NT2/D1 (cell line): ENCODE measurements around the gene PHF2.

Source experiments
- DNase-seq: peaks from one replicate; pipeline ENCODE4 v3.0.0-alpha.2; 2011; ENCODE audit warnings: low read depth, low spot score
- H3K27me3 ChIP-seq: 2 replicates; pipeline ENCODE4 v1.6.0; 2011; ENCODE audit warnings: mild to moderate bottlenecking; ENCODE audit not compliant: insufficient read length, insufficient read depth
- H3K36me3 ChIP-seq: 2 replicates; pipeline ENCODE4 v1.6.1; 2011; ENCODE audit warnings: mild to moderate bottlenecking, low read length, mixed read lengths; ENCODE audit not compliant: insufficient read depth, insufficient read length
- H3K4me1 ChIP-seq: 2 replicates; pipeline ENCODE4 v1.5.1; 2011; ENCODE audit not compliant: insufficient read depth, insufficient read length
- H3K4me3 ChIP-seq: 2 replicates; pipeline ENCODE4 v1.5.1; 2011; ENCODE audit warnings: low read depth; ENCODE audit not compliant: insufficient read length
- H3K9ac ChIP-seq: 2 replicates; pipeline ENCODE4 v1.6.0; 2011; ENCODE audit warnings: low read depth; ENCODE audit not compliant: insufficient read length
- H3K9me3 ChIP-seq: 2 replicates; pipeline ENCODE4 v1.5.1; 2011; ENCODE audit warnings: mild to moderate bottlenecking, low read length; ENCODE audit not compliant: insufficient read depth
- SUZ12 ChIP-seq: IDR thresholded peaks from 2 replicates; pipeline ENCODE4 v1.6.1; 2011; ENCODE audit not compliant: insufficient read length, insufficient read depth; ENCODE audit errors: extremely low read depth
- YY1 ChIP-seq: IDR thresholded peaks from 2 replicates; pipeline ENCODE4 v1.6.1; 2011; ENCODE audit not compliant: insufficient read length, insufficient read depth
- ZNF274 ChIP-seq: IDR thresholded peaks from 2 replicates; pipeline ENCODE4 v1.6.1; 2011; ENCODE audit warnings: mild to moderate bottlenecking, low read depth, low read length

PHF2 gene

DNA sequence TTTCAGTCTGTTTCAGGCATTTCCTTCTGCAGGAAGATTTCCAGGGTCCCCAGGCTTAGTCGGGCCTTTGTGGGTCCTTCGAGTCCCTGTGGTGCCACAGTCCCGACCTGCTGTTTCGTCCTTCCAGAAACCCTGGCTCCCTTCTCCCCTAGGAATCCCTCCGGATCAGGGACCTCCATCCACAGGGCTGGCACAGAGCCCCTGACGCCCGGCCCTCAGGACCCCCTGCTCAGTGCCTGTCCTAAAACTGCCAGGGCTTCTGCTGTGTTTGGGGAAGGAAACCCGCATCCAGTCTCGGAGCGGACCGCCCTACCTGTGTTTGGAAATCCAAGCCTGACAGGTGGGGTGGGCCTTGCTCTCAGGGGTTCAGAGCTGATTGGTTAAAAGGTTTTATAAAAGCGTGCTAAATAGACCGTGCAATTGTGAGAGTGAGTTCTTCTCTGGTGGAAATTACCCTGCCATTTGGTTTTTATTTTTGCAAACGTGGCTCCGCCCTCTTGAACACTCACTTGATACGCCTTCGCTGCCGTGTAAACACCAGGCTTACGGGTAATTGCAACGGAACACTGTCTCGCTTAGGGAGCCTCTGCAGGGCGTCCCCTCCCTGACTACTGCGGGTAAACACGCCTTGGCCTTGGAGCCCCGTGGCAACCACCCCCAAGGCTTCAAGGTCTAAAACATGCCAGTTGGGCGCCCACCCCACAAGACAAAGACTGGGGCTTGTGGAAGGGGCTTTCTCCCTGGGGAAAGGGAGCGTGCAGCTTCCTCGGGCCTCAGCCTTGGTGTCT lies 121.2 kb downstream of the PHF2 start:
- no peak for TF ChIP-seq YY1
- TF ChIP-seq SUZ12 = no peak
- no peak for TF ChIP-seq ZNF274
- Histone ChIP-seq H3K27me3 (no peaks in the 10 kb centered on the region), H3K9ac (no peak overlapping the region), H3K4me3 (no peak overlapping the region), H3K4me1 (no peaks in the 10 kb centered on the region), H3K9me3 (peaks cover 33% of the 10 kb centered on the region), H3K36me3 (no peaks in the 10 kb centered on the region)
- no peak for DNase-seq

- TF ChIP-seq ZNF274 (no peak), SUZ12 (no peak), YY1 (no peak)
These were observed 121.9 kb downstream of the PHF2 start for GRCh38 chr9:93698140-93698908.

GRCh38 chr9:93699650-93700049 lies 123.3 kb downstream of the PHF2 start:
- Histone ChIP-seq H3K9me3 (peaks cover 40% of the 10 kb centered on the region), H3K27me3 (no peaks in the 10 kb centered on the region), H3K36me3 (no peaks in the 10 kb centered on the region), H3K4me1 (no peaks in the 10 kb centered on the region), H3K4me3 (no peak overlapping the region), H3K9ac (no peak overlapping the region)
- no peak for DNase-seq
- TF ChIP-seq ZNF274 (no peak), YY1 (no peak), SUZ12 (no peak)

More at GRCh38 chr9:93698140-93698908, 121.9 kb downstream of the PHF2 start:
- H3K9me3 ChIP-seq = peaks cover 40% of the 10 kb centered on the region
- DNase-seq = no peak
- no peaks in the 10 kb centered on the region for H3K27me3 ChIP-seq
- H3K4me1 ChIP-seq = no peaks in the 10 kb centered on the region
- H3K36me3 ChIP-seq = no peaks in the 10 kb centered on the region
- no peak overlapping the region for H3K4me3 ChIP-seq
- H3K9ac ChIP-seq = no peak overlapping the region

DNA sequence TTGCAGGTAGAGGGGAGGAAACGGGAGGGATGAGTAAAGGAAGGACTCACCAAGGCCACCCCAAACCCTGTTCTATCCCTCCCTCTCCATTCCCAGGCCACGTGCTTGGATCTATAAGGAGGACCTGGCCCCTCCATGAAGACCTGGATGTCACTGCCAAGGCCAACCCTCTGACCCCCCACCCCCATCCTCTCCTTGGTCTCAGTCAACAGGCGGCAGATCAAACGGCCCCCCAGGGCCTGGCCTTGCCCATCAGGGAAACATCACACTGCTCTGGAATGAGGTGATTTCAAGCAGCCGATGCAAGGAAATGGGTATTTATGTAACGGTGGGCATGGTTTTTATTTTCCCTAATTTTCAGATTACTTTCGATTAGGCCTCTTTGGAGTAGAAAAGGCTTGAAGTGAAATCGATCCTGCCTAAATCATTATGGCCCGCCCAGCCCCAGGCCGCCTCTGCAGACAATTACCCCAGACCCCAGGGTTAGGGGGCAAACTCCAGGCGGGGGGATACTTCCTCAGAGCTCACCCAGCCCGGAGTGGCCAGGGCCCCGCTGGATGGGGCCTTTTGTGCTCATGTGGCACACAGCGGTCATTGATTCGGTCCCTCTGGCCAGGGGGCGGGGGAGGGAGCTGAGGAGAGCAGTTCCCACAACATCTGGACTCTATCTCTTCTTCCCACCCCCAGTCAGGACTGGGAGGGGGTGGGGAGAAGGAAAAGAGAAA lies 125.3 kb downstream of the PHF2 start:
- Histone ChIP-seq H3K4me3 (no peak overlapping the region), H3K9ac (no peak overlapping the region), H3K36me3 (no peaks in the 10 kb centered on the region), H3K4me1 (no peaks in the 10 kb centered on the region), H3K9me3 (peaks cover 40% of the 10 kb centered on the region), H3K27me3 (no peaks in the 10 kb centered on the region)
- no peak for DNase-seq
- TF ChIP-seq YY1 (no peak), SUZ12 (no peak), ZNF274 (no peak)

- Histone ChIP-seq H3K9ac (no peak overlapping the region), H3K27me3 (no peaks in the 10 kb centered on the region), H3K9me3 (peaks cover 40% of the 10 kb centered on the region), H3K36me3 (no peaks in the 10 kb centered on the region), H3K4me1 (no peaks in the 10 kb centered on the region), H3K4me3 (no peak overlapping the region)
- DNase-seq = no peak
- TF ChIP-seq YY1 (no peak), SUZ12 (no peak), ZNF274 (no peak)
These were observed 125.9 kb downstream of the PHF2 start for GRCh38 chr9:93702261-93702660.

GRCh38 chr9:93708289-93708986 lies 132.1 kb downstream of the PHF2 start:
- Histone ChIP-seq H3K9me3 (no peaks in the 10 kb centered on the region), H3K4me3 (no peak overlapping the region), H3K27me3 (no peaks in the 10 kb centered on the region), H3K36me3 (no peaks in the 10 kb centered on the region), H3K4me1 (no peaks in the 10 kb centered on the region), H3K9ac (no peak overlapping the region)
- TF ChIP-seq ZNF274 (no peak), YY1 (no peak), SUZ12 (no peak)
- no peak for DNase-seq
